Adipose tissue (tissue), 3 donors: ENCODE results near the gene GLMN. TPM values are rescaled to one million over a fixed set of nuclear protein-coding genes. Genes with fewer than 3 reads are reported as not detected.
"Not testable (repeated sequence)": the region's sequence is repeated elsewhere in the genome, so short reads cannot be mapped to it uniquely, and the experiment has no call there.

Experiments used
- H3K27ac ChIP-seq: one replicate; pipeline ENCODE4 v1.5.1; 2013; ENCODE audit warnings: low read depth, low read length
- WGBS, 3 donors: extraction: QIAGEN DNeasy Blood & Tissue Kit; methylation state at CpG; one replicate each; pipeline ENCODE4 v1.1.7; 2013; 5-methylcytosine and 5-hydroxymethylcytosine counted together
- polyA plus RNA-seq, 3 donors: library from polyadenylated mRNA; stranded (reverse); fragments of 200-250 nt; gene quantifications; one replicate each; pipeline ENCODE4 v1.2.3, GENCODE V29; 2013
- donor health status: healthy with polysubstance abuse.
- donor health status: Bipolar disorder and iron deficiency.
- donor health status: healthy.

Gene GLMN
- polyA plus RNA-seq, 3 donors: 1.6 to 5.7 (median 3.8) TPM

DNA sequence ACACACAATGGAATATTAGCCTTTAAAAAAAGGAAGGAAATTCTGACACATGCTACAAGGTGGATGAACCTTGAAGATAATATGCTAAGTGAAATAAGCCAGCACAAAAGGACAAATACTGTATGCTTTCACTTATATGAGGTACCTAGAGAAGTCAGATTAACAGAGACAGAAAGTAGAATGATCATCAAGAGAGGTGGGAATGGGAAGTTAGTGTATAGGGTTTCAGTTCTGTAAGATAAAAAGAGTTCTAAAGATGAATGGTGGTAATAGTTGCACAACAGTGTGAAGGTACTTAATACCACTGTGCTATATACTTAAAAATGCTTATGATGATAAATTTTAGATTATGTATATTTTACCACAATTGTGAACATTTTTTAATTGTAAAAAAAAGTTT is 7.2 kb upstream of the GLMN start:
- H3K27ac ChIP-seq: no peak overlapping the region

DNA sequence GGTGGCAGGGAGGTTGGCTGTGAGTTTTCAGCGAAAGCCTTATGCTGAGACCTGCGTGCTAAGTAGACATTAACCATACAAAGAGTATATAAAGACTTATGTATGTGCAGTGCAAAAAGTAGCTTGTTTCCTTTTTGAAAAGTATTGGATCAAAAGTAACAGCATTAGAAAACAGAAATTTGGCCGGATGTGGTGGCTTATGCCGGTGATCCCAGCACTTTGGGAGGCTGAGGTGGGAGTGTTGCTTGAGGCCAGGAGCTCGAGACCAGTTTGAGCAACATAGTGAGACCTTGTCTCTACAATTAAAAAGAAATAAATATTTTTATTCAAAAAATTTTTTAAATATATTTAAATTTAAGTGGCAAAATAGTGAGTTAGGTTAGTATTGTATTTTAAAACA is 2.2 kb upstream of the GLMN start:
- H3K27ac ChIP-seq: no peak overlapping the region
- 86 to 93% (median 90%) methylated on average over 5 of the region's 5 CpGs for WGBS, 3 donors

DNA sequence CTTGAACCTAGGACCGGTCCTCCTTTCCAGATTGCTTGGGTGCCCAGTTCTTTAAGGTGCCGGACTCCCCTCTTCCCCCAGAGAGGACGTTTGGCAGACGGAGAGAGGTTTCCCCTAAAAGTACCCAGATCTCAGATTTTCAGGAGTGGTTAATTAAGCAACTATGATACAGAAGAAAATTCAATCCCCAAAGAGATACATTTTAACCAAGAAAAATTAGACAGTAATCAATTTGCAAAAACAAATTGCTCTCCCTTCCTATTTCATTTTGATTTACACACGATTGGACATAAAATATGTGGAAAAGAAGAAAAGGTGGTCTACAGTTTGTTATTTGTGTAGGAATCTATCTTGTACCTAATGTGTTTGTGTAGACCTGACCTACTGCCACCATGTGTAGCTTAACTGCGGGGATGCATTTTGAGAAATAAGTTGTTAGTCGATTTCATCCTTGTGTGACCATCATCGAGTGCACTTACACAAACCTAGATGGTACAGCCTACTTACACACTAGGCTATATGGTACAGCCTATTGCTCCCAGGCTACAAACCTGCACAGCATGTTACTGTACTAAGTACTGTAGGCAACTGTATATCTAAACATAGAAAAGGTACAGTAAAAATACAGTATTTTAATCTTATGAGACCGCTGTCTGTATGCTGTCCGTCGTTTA is 827 bp upstream of the GLMN start:
- 29 to 44% (median 40%) methylated on average over 11 of the region's 11 CpGs for WGBS, 3 donors
- no peak overlapping the region for H3K27ac ChIP-seq

DNA sequence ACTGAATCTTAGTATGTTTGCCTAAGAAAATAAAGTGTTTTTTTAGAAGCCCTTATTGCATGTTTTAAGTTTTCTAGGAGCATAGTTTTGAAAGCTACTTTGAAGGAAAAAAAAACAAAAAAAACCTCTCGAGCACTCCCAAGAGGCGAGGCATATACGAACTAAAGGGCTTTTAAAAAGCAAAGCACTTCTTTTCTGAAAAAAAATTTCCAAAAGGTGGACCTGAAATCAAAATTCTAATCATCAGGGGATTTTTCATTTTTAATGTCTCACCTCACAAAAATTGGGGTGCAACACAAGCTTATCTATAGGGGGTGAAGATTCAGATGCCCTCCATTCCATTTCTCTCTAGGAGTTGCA is 594 bp downstream of the GLMN start:
- no peak overlapping the region for H3K27ac ChIP-seq
- whole genome bisulfite sequencing, 3 donors: 9 to 11% (median 10%) methylated on average over 3 of the region's 3 CpGs

DNA sequence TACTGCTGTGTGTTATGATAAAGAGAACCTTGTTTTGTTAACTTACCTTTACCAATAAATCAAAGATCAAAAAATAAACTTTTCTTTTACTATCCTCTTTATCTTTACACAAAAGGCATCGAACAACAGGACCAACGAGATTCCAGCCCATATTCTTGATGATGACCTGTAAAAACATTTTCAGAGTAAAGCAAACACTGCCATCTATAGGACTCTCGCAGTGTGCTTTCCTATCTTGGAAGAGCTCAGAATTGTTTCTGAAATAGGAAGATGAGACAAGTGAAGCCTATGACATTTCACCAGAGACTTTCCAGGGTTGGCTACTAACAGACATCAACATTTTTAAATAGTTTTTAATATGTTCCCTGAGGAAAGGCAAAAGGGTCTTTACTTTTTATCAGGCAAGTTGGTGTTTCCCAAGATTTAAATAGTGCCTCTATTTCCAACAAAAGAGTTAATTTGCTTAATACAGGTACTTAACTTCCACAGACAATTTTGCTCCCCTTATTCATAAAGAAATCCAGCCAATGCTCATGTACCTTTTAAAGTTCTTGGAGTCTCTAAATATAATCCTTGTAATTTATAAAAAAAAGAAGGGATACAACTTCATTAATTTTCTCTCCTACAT is 7.3 kb downstream of the GLMN start:
- WGBS, 3 donors: 13 to 33% (median 27%) methylated on average over 3 of the region's 3 CpGs

DNA sequence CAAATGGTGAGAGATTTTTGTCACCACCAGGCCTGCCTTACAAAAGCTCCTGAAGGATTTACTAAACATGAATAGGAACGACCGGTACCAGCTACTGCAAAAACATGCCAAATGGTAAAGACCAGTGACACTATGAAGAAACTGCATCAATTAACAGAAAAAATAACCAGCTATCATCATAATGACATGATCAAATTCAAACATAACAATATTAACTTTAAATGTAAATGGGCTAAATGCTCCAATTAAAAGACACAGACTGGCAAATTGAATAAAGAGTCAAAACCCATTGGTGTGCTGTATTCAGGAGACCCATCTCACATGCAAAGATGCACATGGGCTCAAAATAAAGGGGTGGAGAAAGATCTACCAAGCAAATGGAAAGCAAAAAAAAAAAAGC is 17.4 kb downstream of the GLMN start:
- not testable (repeated sequence) for H3K27ac ChIP-seq
- 93 to 100% (median 95%) methylated on average over 2 of the region's 2 CpGs for WGBS, 3 donors

More for the DNA sequence above, 7.3 kb downstream of the GLMN start:
- no peak overlapping the region for H3K27ac ChIP-seq

DNA sequence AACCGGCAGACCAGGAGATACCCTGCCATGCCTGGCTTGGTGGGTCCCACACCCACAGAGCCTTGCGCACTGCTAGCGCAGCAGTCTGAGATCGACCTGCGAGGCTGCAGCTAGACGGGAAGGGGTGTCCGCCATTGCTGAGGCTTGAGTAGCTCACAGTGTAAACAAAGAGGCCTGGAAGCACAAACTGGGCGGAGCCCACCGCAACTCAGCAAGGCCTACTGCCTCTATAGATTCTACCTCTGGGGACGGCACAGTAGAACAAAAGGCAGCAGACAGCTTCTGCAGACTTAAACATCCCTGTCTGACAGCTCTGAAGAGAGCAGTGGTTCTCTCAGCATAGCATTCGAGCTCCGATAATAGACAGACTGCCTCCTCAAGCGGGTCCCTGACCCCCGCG is 19.0 kb downstream of the GLMN start:
- H3K27ac ChIP-seq: not testable (repeated sequence)
- 96 to 98% (median 97%) methylated on average over 15 of the region's 15 CpGs for WGBS, 3 donors

DNA sequence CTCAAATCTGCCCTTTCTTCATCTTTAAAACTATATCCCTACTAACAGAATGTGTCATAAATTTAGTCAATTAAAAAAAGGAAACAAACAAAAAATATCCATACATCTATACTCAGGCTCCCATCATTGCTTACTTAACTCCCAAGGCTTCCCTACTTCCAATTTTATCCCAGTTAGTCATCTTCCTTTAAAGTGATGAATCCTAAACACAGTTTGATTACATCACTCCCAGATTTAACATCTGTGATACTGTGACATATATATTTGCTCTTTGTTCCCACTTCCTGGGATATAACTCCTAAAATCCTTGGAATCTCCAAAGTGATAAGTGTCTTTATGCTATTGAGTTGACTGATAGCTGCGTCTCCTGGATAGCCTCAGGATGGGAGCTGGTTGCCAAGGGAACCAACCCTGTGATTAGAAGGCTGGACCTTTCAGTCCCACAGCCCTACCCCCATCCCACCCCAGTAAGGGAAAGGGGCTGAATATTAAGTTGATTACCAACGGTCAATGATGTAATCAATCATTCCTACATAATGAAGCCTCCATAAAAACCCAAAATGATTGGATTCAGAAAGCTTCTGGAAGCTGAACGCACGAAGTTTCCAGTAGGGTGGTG is 21.6 kb downstream of the GLMN start:
- no peak overlapping the region for H3K27ac ChIP-seq
- WGBS, 3 donors: 96 to 98% (median 96%) methylated on average over 4 of the region's 4 CpGs

DNA sequence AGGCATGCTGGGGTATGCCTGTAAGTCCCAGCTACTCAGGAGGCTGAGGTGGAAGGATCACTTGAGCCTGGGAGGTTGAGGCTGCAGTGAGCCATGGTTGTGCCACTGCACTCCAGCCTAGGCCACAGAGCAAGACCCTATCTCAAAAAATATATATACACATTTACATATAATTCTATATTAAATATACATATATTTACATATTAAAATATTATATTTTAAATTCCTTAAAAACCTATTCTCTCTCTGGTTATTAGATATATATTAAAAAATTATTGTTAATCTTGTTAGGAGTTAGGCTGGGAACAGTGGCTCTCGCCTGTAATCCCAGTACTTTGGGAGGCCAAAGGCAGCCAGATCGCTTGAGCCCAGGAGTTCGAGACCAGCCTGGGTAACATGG is 22.7 kb downstream of the GLMN start:
- WGBS, 3 donors: 98 to 99% (median 98%) methylated on average over 3 of the region's 3 CpGs

DNA sequence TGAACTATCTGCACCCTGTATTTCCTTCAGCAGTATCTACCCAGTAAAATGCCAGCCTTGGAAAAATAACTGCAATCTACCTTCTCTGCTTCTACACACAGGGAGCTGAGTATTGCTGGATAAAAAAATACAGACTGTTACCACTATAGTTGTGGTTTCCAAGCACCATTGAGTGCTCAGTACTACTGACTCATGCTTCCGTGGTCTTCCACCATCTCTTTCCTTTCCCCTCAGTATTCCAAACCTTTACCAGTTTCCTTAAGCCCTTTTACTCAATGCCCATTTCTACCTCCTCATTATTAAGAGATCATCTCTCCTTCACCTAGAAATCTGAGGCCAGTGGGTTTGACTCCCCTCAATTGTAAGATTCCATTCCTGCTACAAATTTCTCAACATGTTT is 23.8 kb downstream of the GLMN start:
- WGBS, 3 donors: 88 to 97% (median 89%) methylated on average over 1 of the region's 1 CpG
- H3K27ac ChIP-seq: no peak overlapping the region

More for the DNA sequence above, 22.7 kb downstream of the GLMN start:
- H3K27ac ChIP-seq: no peak overlapping the region

DNA sequence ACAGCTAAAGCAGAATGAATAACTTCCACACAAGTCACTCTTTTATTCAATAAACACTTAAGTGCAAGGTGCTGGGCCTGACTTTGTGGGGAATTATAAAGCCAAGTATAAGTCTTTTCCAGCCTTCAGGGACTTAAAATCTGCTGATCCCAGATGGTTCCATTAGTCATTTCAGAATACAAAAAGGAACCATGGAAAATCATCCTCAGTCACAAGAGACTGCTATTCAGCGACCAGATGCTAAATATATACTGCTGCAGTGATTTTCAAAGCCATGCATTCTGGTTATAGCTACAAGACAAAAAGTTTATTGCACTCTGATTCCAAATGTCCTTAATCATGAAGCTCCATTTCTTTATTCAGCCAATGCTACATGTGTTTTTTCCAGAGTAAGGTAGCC is 25.7 kb downstream of the GLMN start:
- no peak overlapping the region for H3K27ac ChIP-seq
- WGBS, 3 donors: 88 to 100% (median 94%) methylated on average over 1 of the region's 1 CpG

DNA sequence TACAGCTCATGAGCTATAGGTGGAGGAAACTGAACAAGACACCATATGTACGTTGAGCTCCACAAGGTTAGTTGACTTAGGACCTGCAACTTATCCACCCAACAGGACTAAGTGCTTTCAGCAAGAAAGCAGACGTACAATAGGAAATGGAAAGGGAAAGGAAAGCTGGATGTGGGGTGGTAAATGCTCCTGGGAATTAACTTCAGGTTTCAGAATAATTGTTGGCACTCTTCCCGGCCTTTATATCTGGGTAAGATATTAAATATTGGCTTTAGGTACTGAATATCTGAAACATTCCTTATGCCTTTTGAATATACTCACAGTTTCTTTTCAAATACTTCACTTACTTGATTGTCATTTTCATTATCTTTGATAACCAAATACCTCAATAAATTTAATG is 36.3 kb downstream of the GLMN start:
- 64 to 82% (median 77%) methylated on average over 3 of the region's 3 CpGs for whole genome bisulfite sequencing, 3 donors
- no peak overlapping the region for H3K27ac ChIP-seq

DNA sequence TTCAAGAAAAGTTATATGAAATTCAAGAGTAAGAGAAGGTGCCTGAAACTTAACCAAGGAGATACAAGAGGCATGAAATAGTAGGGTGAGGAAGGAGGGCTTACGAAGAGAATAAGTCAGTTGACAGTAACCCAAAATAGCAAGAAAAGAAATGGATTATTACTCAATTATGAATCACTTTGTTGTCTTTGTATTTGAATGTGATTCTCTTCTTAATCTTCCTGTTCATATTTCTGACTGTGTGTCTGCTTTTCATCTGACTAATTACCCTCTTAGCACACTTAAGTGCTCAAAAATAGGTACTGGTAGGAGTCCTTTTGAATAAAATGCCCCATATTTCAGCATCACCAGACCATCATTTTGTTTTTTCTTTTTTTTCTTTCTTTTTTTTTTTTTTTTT is 39.4 kb downstream of the GLMN start:
- no peak overlapping the region for H3K27ac ChIP-seq
- 92 to 98% (median 96%) methylated on average over 1 of the region's 1 CpG for WGBS, 3 donors

DNA sequence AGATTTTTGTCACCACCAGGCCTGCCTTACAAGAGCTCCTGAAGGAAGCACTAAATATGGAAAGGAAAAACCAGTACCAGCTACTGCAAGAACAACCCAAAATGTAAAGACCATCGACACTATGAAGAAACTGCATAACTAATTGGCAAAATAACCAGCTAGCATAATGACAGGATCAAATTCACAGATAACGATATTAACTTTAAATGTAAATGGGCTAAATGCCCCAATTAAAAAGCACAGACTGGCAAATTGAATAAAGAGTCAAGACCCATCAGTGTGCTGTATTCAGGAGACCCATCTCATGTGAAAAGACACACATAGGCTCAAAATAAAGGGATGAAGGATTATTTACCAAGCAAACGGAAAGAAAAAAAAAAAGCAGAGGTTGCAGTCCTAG is 44.1 kb downstream of the GLMN start:
- not testable (repeated sequence) for H3K27ac ChIP-seq
- WGBS, 3 donors: 76 to 86% (median 80%) methylated on average over 3 of the region's 3 CpGs

DNA sequence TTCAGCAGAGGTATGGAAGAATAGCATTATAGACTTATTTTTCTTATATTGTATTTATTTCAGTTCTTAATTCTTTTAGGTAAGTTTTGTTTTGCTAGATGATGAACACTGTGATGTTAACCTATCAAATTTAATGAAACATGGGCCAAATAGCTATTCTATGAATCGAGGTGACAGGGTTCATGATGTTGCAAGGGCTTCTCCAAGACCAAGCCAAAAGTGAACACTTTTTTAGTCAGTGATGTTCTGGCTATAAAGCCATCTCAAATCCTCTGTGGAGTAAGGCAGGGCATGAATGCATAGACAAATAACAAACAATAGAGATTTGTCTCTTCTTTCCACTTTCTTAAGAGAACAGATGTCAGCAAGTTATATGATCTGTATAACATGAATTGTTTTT is 54.4 kb downstream of the GLMN start:
- 93 to 97% (median 96%) methylated on average over 1 of the region's 1 CpG for WGBS, 3 donors
- H3K27ac ChIP-seq: no peak overlapping the region

DNA sequence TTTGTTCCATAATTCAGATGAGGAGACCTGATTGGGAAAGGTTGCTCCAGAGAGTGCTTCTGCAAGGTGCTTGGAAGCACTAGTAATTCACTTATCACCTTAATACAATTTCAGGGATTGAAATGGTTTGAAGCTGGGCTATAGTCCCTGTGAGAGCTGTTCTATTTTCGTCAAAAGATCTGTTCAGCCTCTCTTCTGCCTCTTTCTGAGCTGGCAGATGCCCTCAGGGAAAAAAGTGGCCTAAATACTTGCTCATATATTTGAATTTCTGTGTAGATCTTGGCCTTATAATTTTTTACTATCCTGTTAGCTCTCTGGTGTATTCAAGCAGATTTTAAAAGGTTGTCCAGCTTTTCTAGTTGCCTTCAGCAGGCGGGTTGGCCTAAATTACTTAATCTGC is 58.8 kb downstream of the GLMN start:
- WGBS, 3 donors: 76 to 89% (median 79%) methylated on average over 2 of the region's 2 CpGs
- H3K27ac ChIP-seq: no peak overlapping the region

DNA sequence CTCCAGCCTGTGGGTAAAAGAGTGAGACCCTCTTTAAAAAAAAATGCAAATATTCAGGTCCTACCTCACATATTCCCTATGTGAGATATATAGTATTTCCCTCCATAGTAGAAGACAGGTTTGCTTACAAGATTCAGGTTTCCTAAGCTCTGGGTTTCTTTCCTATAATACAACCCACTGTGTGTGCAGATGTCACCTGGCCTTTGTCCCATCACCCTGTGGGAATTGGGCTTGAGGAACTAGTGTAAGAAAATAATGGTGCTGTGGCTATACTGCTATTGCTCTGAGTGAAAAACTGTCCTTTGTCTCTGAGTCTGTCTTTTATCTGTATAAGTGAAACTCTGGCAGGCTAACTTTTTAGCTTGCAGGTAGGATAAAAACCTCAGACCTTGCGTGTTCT is 68.1 kb downstream of the GLMN start:
- WGBS, 3 donors: 90 to 95% (median 95%) methylated on average over 1 of the region's 1 CpG
- H3K27ac ChIP-seq: no peak overlapping the region

DNA sequence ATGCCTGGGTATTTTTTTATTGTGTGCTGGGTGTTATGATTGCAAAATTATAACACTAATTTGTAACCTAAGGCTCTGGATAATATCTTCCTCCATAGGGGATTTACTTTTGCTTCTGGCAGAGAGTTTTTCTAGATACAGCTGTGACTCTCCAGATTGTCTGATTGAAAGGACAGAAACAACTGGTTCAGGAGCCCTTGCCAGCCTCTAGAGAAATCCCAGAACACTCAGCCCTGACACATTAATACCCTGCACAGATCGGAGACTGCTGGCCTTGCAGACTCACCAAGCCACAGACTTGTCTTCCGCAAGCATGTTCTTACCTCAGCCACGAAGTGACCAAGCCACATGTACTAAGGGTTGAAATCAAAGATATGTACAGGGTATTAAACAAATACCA is 70.4 kb downstream of the GLMN start:
- no peak overlapping the region for H3K27ac ChIP-seq
- WGBS, 3 donors: 63 to 69% (median 67%) methylated on average over 3 of the region's 3 CpGs

DNA sequence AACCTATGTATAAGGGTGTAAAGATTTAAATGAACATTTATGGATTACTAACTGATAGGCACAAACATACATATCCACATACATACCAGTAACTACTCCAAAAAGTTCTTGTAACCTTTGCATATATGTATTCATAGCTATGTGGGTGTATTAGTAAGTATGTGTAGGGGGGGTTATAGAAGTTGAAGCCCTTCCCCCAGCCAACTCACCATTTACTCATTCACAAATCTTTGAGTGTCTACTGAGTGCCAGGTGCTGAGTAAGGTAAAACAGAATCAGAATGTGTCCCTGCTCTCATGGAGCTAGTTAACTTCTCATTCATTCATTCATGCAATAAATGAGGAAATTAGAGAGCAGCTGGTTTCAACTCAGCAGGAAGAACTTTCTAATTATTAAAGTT is 79.8 kb downstream of the GLMN start:
- no peak overlapping the region for H3K27ac ChIP-seq

DNA sequence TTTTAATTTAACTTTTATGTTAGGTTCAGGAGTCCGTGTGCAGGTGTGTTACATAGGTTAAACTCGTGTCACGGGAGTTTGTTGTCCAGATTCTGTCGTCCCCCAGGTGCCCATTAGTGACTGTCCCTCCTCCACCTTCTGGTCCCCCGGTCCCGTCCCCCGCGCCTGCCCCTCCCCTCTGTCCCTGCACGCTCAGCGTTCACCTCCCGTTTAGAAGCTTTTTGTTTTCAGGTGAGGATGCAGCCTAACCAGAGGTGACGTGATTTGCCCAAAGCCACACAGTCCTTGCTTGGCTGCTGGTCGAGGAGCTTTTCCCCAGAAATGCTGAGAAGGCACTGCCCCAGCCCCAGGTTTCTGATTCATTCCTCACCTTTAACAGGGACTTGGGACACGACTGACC is 80.2 kb downstream of the GLMN start:
- 83 to 89% (median 85%) methylated on average over 14 of the region's 14 CpGs for WGBS, 3 donors
- H3K27ac ChIP-seq: no peak overlapping the region
